HG03565 (cell line): ENCODE data around the gene COL21A1.
"Not testable (repeated sequence)": the region's sequence is repeated elsewhere in the genome, so short reads cannot be mapped to it uniquely, and the experiment has no call there.

Experiments
- ATAC-seq: cut with Tn5 transposase; IDR thresholded peaks from one replicate; pipeline ENCODE4 v1.9.1; 2021; ENCODE audit warnings: mild to moderate bottlenecking, moderate library complexity; ENCODE audit not compliant: unreplicated experiment

Gene COL21A1

DNA sequence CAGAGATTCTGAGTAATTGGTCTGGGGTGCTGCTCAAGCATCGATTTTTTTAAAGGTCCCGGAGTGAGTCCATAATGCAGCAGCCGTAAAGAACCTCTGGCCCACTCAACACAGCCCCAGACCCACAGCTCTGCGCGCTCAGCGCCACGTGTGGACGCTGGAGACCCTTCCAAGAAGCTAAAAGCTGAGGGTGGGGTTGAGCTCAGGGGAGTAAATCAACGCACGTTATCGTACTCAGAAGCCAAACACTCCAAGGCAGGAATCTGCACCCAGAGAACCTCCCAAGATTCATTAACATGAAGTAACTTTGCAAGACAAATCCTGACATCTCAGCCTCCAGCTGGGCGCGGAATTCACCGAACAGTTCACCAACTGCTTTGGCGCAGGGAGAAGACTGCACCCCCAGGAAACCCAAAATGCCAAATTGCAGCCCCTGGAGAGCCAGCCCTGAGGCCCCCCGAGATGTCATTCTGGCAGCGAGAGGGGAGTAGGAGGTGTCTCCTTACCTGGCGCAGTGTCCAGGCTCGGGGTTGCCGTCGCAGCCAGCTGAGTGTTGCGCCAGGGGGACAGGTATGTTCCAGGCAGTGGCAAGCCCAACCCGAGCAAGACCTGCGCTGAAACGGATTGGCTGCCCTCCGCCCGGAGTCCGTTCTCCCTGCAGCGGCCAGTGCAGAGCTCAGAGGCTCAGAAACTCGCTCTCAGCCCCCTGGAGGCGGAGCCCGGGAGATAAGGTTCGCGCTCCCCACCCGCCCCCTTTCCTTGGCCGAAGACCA, at the start of gene COL21A1:
COL21A1 (minus strand) TSS at position 700 of the 773 bp plus-strand sequence. CDS start 64,962 bp downstream, outside the sequence.
- no peak for ATAC-seq

DNA sequence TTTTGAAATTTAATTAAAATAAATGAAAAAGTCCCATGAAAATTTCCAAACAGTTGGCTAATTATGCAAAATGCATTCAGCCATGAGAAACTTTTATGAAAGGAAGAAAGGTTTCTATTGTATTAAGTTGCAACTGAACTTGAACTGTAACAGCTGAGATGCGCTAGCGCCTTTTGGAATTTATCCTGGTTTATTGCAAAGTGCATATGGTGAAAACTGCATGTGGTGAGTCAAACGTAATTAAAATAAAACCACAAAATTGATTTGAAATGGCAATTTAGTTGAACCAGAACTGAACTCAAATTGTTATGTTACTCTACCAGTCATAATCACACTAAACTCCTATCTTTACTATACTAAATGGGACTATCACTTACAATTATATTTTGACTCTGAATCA, 46.4 kb upstream of the COL21A1 start:
- ATAC-seq: no peak

DNA sequence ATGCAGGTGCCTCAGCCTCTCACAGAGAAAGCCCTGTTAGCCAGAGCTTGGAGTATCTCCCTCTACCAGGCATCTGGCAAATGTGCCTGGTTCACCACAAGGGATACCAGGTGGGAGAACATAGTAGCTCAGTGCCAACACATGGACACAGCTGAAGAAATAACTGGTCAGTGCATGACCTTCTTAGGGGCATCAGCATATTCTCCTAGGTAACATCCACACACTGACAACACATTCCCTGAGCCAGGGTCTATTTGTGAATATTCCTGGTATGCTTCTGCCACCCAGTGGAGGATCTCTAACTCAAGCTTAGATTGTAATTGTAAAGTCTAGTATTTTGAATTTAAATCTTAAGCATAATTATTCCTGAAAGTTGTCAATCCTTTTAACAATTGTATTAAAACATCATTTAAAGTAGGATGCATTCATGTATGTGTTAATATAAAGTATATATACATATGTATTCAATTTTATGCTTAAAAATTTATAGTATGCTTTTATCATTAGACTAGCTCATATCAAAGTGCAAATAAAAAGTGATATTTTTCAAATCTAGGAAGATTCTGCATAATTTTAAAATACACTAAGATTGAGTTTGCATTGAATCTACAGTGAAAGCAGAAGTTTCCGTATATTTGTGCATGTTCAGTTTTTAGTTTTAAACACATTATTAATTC, 45.3 kb upstream of the COL21A1 start:
- ATAC-seq: no peak

DNA sequence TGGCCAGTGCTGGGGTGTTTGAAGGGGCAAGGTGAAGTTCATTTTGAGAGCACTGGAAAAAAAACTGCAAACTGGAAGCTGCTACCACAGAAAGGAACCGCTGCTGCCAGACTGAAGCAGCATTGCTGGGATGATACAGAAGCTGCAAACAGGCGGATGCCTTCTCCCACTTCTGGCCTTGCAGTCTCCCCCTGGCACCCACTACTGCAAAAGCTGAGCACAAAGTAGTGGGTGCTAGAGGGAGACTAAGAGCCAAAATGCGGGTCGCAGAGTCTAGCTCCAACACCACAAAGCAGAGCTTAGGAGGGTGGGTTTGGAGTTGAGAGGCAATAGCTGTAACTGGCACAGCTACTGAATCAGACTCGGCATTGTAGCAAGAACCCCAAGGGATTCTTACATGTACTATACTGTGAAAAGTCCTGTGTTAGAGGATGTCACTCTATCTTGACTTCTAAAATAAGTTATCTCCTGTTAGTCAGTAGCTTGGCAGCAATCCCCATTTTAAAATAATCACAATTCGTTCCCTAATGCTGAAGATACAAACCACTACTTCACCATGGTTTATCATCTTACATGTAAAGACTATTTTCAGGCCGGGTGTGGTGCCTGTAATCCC, 44.0 kb upstream of the COL21A1 start:
- ATAC-seq: no peak

DNA sequence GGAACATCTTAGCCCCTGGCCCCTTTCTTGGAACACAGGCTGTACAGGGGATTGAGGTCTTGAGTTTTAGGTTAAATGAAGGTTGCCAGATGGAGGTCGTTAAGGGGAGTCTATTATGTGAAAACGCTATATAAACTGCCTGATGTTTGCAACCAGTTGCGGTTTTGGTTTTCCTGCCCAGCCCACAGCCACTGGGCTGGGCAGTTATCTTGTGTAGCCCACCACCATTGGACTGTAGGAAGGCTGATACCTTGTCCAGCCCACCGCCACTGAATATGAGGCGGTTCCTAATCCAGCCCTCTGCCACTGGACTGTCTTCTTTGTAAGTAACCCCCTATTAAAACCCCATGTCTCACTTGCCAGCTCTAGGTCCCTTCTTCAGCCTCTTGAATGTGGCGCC, 42.3 kb upstream of the COL21A1 start:
- no peak for ATAC-seq

DNA sequence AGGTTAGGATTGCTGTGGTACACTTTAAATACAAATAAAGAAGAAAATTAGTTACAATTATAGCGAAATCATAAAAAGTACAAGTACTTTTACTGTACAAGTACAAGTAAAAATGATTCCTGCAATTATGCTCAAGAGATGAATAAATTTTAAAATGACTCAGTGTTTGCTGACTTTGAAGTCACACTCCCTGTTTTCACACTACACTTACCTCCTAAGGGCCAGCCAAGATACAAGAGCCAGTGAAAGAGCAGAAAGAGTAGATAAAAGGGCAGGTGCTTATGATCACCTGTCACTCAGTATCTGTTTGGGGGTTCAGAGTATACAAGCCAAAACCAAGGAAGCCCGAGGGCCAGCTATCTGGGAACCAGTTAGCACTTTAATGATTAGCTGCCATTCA, 41.0 kb upstream of the COL21A1 start:
- ATAC-seq: no peak

DNA sequence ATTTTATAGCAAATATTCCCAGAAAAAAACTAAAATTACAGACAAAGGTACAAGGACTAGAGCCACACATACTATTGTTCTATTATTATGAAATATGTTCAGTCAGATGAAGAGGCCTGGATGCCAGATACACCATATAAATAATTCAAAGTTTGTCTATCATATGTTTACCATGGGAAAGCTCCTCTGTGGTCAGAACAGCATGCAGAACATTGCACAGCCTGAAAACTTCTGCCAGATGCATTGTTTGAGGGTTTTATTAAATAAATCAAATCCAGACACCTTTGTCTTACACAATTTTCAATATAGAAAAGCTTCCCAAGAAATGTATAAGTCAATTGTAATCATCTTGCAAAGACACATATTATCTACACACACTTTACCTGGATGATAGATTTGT, 35.0 kb upstream of the COL21A1 start:
- no peak for ATAC-seq

DNA sequence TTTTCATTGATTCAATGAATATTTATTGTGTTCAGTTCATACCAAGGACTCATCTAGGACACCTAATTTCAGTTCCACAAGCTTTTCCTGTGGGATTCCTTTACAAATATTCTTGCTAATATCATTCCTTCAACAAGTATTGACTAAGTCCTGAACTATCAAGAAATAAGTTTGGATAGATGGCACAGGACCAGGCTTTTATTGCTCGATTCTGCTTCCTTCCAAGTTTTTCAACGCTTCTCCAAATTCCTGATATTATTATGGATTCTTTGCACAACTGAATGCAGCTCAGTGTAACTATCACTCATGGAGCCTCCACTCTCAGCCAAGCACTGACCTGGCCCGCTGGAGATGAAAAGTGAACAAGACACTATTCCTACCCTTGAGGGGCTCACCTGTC, 32.7 kb upstream of the COL21A1 start:
- ATAC-seq: no peak

DNA sequence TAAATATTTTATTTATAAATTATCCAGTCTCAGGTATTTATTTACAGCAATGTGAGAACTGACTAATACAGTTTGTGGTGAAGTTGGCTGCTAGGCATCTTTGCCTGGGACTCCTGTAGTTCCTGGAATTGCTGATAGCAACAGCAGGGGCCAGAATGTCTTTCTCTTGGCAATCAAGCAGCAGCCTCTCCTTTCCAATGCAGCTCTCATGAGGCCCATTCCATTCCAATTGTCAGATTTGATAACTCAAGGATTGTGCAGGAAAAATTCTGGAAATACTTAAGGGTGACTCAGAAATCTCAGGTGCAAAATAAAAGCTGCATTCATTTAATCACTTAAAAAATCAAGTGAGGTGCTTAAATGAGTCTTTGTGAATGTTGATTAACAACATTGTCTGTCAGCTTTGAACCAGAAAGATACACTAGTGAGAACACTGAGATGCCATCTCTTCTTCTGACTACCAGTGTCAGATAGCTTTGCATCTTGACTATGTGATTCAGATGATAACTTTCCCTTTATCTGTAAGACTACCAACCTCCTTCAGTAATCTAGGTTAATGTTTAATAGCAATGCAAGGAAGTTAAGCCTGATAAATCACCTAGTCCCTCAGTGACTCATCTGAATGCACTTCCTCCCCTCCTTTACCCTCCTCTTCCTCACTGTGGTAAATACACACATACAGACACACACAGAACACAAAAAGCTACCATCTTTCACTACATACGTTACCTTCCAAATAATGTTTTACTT, 32.1 kb upstream of the COL21A1 start:
- no peak for ATAC-seq

DNA sequence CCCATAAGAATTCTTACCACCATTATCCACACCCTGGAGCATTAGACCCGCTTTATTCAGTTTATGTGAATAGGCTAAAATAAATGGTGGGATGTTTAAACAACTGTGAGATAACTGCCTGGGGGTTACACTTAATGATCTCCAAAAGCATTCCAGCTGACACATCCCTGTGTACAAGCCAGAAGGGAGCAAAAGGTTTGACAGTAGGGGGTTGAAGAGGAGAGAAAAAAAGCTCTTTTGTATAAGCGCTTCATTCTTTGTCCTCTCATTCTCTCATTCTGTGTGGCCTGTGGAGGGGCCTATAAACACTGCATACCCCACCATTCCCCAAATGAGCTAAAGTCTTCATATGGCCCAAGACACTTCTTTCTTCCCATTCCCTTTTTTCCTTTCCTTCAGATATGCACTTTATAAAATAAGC, 30.8 kb upstream of the COL21A1 start:
- no peak for ATAC-seq

DNA sequence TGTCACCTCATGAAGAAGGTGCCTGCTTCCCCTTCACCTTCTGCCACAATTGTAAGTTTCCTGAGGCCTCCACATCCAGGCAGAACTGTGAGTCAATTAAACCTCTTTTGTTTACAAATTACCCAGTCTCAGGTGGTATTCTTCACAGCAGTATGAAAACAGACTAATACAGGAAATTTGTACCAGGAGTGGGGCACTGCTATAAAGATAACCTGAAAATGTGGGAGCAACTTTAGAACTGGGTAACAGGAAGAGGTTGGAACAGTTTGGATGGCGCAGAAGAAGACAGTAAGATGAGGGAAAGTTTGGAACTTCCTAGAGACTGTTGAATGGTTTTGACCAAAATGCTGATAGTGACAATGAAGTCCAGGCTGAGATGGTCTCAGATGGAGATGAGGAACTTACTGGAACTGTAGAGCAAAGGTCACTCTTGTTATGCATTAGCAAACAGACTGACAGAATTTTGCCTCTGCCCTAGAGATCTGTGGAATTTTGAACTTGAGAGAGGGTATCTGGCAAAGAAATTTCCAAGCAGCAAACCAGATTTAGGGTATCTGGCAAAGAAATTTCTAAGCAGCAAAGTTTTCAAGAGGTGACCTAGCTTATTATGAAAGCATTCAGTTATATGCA, 23.5 kb upstream of the COL21A1 start:
- no peak for ATAC-seq

DNA sequence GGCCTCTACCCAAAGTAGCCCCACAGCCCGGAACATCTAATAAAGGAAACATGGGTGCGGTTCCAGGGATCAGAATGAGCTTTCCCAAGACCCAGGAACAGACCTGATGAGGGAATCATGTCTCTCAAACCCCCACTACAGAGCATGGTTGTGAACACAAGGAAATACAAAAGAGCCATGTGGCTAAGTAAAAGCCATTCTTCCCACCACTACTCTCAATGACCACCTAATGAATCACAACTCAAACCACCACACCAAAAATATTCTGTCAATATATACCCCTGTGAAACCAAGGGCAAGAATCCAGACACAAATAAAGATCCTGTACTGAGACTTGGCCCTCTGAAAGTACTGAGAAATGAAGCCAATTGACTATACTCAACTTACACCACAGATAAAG, 20.9 kb upstream of the COL21A1 start:
- ATAC-seq: no peak

DNA sequence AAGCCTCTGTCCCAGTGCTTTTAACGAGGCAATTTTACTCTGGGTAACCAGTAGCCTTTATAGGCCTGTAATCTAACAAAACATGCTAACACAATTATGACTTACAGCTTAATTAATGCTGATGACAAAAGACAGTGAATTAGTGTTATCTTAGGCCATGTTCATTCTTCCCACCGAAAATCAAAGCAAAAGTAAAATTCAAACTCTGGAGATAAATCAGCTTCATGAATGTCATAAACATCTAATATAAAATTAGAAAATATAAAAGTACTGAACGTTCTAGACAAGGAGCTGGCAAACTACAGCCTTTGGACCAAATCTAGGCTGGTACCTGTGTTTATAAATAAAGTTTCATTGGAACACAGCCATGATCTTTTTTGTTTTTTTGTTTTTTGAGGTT, 18.6 kb upstream of the COL21A1 start:
- ATAC-seq: no peak

DNA sequence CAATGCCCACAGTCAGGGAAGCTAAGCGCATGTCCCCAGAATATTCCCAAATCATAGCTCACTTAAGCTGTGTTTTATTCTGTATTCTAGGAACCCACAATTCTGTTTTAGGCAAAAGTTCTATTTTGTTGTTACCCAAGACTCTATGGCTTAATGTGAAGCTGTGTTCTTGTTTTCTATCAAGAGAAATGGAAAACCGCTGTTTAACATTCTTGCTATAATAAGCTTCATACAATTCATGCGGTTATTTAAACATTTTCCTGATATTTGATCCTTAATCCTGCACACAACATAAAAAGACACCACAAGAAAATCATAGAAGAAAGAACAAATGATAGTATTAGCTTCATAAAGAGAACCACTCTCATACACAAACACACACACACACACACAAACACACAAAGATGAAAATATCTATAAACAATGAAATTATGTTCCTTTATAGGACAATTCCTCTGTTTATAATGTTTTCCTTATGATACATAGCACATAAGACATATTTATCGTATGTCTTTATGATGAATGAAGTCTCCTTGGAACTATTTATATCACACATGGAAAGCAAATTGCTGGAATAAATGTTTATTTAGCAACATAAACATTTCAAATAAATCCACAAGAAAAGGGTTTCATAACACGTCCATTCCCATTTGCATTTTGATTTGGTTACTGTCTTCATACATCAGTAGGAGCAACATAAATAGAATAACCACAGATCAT, 16.4 kb upstream of the COL21A1 start:
- ATAC-seq: no peak

DNA sequence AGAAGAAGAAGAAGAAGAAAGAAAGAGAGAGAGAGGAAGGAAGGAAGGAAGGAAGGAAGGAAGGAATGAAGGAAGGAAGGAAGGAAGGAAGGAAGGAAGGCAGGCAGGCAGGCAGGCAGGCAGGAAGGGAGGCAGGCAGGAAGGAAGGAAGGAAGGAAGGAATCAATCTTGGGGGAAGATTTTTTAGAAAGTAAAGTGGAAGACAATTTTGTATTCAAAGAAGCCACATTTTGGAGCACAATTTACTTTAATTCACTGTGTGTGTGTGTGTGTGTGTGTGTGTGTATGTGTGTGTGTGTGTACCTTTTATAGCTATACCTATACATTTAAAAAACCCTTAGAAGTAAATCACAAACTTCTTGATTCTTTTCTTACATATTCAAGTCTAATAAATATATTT, 13.2 kb upstream of the COL21A1 start:
- not testable (repeated sequence) for ATAC-seq

DNA sequence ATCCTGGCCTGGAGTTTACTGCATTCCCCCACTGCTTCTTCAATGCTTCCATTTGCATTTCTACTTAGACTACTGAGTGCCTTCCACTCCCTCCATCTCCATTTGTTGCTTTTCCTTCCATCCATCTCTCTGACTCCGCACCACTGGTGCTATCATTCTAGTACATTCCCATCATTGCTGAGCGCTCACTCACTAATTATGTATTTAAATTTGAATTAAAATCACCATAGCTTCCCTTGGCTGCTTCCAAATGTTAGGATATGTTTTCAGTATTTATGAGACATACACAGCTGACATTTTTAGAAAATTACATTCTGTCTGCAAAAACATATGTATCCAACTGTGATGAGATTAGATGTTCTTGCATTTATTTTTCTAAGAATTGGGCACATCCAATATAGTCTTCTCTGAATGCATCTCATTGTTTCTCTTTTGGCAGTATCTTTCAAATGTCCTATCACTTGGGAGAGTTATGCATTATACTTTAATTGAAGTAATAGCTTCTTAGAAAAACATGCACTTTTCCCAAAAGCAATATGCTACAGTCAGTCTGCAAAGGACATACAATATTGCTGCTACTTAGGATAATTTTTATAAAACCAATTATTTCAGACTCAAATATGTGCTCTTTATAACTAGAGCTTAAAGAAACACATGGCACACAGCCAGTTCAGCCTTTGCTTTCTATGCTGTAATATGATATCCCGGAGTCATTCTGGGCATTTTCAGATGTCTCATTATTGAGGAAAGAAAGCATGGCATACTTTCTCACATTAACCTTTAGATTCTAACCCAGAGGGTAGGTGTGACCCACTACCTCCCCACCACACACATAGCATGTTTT, 12.1 kb upstream of the COL21A1 start:
- no peak for ATAC-seq

DNA sequence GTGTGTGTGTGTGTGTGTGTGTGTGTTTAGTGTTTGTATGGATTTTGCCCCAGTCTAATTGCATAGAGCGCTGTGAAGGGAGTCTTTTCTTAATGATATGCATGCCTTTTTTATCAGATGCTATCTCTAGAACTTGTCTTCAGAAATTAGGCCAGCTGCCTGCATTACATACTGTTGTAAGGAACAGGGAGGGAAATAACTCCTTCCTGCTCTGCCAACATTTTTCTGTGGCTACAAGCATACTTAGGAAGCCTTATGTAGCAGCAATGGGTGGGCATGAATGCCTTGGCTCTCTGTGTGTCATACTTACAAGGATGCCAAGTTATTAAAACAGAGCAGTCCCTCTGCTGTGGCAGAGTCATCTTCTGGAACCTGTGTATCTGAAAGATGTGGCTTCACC, 8.0 kb upstream of the COL21A1 start:
- ATAC-seq: no peak

DNA sequence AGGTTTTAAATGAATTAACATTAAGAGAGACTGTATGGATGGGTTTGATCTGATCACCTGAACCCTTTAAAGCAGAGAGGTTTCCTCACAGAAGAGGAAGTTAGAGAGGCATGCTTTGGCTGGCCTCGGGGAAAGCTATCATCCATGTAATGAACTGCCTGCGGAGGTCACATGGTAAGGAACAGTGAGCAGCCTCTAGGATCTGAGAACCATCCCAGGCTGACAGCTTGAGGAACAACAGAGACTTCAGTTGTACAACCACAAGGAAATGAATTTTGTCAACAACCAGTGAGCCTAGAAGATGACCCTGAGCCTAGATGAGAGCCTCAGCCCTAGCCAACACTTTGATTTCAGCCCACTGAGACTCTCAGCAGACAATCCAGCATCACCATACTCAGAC, 2.9 kb upstream of the COL21A1 start:
- ATAC-seq: no peak

DNA sequence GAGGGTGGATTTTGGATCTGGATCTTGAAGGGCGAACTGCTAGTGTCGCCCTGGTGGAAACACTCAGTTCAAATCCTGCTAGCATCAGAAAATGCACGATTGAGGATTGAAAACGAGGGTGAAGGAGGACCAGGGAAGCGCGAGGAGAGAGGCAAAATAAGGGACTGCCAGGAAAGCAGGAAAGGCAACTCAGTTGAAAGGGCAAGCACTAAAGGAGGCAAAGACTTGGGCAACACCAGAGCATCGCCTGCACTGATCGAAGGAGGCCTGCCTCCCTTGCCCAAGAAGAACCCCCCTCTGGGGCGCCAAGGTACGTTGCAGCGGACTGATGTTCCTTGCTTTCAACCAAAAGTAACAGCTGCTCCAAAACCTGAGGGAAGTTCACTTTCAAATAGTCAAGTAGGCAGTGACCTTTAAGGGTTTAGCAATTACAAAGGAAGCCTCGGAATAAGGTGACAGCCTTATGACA, 308 bp upstream of the COL21A1 start:
- no peak for ATAC-seq
